BJ (cell line): ENCODE results near the gene DNAH12. TPM values are rescaled to one million over a fixed set of nuclear protein-coding genes. Genes with fewer than 3 reads are reported as not detected.
"Not testable (repeated sequence)": the region's sequence is repeated elsewhere in the genome, so short reads cannot be mapped to it uniquely, and the experiment has no call there.

Source experiments
- CTCF ChIA-PET: fragments of 350-600 bp; formaldehyde crosslinking; extraction: SDS; loops from one replicate; lab custom pipeline; 2021; ENCODE audit warnings: antibody characterized with exemption, inconsistent platforms; lab: Yijun Ruan, JAX
- POLR2A ChIA-PET: fragments of 300-600 bp; sonication (Branson Sonifier 250); formaldehyde crosslinking; extraction: SDS; loops from one replicate; lab custom pipeline; 2021; ENCODE audit warnings: antibody characterized with exemption; lab: Charles Lee
- DNase-seq: peaks from one replicate; pipeline ENCODE4 v3.0.0-alpha.2; 2011; ENCODE audit warnings: low read depth
- H3K27me3 ChIP-seq: 2 replicates; pipeline ENCODE4 v1.6.0; 2011; ENCODE audit warnings: low read length; ENCODE audit not compliant: control insufficient read depth, insufficient read depth
- H3K36me3 ChIP-seq: 2 replicates; pipeline ENCODE4 v1.5.1; 2011; ENCODE audit warnings: low read length; ENCODE audit not compliant: control insufficient read depth, insufficient read depth
- H3K4me3 ChIP-seq: 2 replicates; pipeline ENCODE4 v1.5.1; 2011; ENCODE audit warnings: low read depth, mild to moderate bottlenecking, control low read depth, low read length
- polyA plus RNA-seq: library from polyadenylated mRNA; depleted of rRNA; stranded (reverse); fragments of >200 nt; gene quantifications from 2 replicates; pipeline ENCODE4 v1.2.3, GENCODE V29; 2011
- TF ChIP-seq, protein P1 (sequence below): IDR thresholded peaks from 2 replicates; pipeline ENCODE4 v1.5.1; 2011; ENCODE audit warnings: low read depth, mild to moderate bottlenecking, control low read depth, inconsistent platforms, low read length, moderate library complexity; ENCODE audit not compliant: insufficient read depth

DNAH12 gene
- polyA plus RNA-seq, 1 experiment, result not detected

- TF ChIP-seq, protein P1, sequence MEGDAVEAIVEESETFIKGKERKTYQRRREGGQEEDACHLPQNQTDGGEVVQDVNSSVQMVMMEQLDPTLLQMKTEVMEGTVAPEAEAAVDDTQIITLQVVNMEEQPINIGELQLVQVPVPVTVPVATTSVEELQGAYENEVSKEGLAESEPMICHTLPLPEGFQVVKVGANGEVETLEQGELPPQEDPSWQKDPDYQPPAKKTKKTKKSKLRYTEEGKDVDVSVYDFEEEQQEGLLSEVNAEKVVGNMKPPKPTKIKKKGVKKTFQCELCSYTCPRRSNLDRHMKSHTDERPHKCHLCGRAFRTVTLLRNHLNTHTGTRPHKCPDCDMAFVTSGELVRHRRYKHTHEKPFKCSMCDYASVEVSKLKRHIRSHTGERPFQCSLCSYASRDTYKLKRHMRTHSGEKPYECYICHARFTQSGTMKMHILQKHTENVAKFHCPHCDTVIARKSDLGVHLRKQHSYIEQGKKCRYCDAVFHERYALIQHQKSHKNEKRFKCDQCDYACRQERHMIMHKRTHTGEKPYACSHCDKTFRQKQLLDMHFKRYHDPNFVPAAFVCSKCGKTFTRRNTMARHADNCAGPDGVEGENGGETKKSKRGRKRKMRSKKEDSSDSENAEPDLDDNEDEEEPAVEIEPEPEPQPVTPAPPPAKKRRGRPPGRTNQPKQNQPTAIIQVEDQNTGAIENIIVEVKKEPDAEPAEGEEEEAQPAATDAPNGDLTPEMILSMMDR, result no peak
- no peaks in the 10 kb centered on the region for H3K36me3 ChIP-seq
- no peak for DNase-seq
- ChIA-PET CTCF (no interaction called here), POLR2A (no interaction called here)
- H3K27me3 ChIP-seq, result no peaks in the 10 kb centered on the region
- H3K4me3 ChIP-seq, result no peak overlapping the region
Observed at GRCh38 chr3:57350271-57350670, 193.9 kb downstream of the DNAH12 start.

DNA sequence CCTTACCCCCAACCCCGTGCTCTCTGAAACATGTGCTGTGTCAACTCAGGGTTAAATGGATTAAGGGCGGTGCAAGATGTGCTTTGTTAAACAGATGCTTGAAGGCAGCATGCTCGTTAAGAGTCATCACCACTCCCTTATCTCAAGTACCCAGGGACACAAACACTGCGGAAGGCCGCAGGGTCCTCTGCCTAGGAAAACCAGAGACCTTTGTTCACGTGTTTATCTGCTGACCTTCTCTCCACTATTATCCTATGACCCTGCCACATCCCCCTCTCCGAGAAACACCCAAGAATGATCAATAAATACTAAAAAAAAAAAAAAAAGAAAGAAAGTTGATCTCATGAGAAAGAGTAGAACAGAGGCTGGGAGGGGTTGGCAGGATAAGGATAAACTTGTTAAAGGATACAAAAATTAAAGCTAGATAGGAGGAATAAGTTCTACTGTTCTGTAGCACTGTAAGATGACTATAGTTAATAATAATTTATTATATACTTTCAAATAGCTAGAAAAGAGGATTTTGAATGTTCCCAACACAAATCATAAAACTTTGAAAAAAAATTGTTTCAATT is 205.0 kb downstream of the DNAH12 start:
- DNase-seq, CTCF ChIA-PET, POLR2A ChIA-PET, H3K4me3 ChIP-seq, H3K27me3 ChIP-seq, H3K36me3 ChIP-seq: not testable (repeated sequence)

DNA sequence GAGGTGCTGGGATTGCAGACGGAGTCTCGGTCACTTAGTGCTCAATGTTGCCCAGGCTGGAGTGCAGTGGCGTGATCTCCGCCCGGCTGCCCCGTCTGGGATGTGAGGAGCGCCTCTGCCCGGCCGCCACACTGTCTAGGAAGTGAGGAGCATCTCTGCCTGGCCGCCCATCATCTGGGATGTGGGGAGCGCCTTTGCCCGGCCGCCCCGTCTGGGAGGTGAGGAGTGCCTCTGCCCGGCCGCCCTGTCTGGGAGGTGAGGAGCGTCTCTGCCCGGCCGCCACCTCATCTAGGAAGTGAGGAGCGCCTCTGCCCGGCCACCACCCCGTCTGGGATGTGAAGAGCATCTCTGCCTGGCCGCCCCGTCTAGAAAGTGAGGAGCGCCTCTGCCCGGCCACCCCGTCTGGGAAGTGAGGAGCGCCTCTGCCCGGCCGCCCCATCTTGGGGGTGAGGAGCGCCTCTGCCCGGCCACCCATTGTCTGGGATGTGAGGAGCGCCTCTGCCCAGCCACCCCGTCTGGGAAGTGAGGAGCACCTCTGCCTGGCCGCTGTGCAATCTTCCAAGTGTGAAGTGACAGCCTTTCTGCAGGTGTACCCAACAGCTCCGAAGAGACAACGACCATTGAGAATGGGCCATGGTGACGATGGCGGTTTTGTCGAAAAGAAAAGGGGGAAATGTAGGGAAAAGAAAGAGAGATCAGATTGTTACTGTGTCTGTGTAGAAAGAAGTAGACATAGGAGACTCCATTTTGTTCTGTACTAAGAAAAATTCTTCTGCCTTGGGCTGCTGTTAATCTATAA is 205.7 kb downstream of the DNAH12 start:
- CTCF ChIA-PET, H3K4me3 ChIP-seq, POLR2A ChIA-PET, H3K36me3 ChIP-seq, DNase-seq, H3K27me3 ChIP-seq: not testable (repeated sequence)

GRCh38 chr3:57335283-57335938 is 208.7 kb downstream of the DNAH12 start:
- Histone ChIP-seq H3K27me3 (no peaks in the 10 kb centered on the region; the same call in 1 of the 2 replicates), H3K36me3 (no peaks in the 10 kb centered on the region), H3K4me3 (no peak overlapping the region)
- CTCF ChIA-PET, result interaction anchor here (0.6 kb wide), 1 partner anchor 23 kb away, joined by 3 read pairs; no protein-coding TSS in a partner anchor
- DNase-seq, result no peak
- TF ChIP-seq, protein P1, result no peak
- POLR2A ChIA-PET, result no interaction called here

DNA sequence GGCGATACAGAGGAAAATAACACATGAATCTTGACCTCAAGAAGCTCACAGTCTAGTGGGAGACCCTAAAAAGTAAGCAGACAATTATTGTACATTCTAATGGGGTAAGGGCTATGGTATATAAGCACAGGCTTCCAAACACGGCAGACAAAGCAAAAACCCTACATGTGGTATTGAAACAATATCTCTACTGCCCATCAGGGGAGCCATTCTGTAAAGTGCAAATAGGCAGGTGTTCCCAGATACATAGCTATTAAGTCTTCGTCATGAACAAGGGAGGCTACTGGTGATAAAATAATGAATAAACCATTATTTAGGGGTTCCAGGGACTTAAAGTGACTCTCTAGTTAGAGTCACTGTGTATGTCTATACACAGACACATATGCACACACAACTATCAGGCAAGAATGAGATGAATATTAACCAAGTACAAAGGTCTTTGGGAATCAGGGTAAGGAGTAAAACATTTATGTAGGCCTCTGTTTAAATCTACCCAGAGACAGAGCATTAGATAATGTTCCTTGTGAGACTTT is 213.0 kb downstream of the DNAH12 start:
- H3K4me3 ChIP-seq, result no peak overlapping the region
- no peak for DNase-seq
- H3K36me3 ChIP-seq, result no peaks in the 10 kb centered on the region
- ChIA-PET POLR2A (no interaction called here), CTCF (interaction anchor here (1.4 kb wide), 1 partner anchor 160 kb away, joined by 3 read pairs; no protein-coding TSS in a partner anchor)
- TF ChIP-seq, protein P1, result no peak
- no peaks in the 10 kb centered on the region; the same call in 1 of the 2 replicates for H3K27me3 ChIP-seq

DNA sequence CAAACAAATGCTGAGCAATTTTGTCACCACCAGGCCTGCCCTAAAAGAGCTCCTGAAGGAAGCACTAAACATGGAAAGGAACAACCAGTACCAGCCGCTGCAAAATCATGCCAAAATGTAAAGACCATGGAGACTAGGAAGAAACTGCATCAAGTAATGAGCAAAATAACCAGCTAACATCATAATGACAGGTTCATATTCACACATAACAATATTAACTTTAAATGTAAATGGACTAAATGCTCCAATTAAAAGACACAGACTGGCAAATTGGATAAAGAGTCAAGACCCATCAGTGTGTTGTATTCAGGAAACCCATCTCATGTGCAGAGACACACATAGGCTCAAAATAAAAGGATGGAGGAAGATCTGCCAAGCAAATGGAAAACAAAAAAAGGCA is 217.6 kb downstream of the DNAH12 start:
- DNase-seq, POLR2A ChIA-PET, H3K4me3 ChIP-seq, H3K36me3 ChIP-seq, H3K27me3 ChIP-seq, CTCF ChIA-PET: not testable (repeated sequence)
